Prostate gland (tissue), 2 donors: ENCODE measurements around the gene HOXB1.

ENCODE experiments used
- POLR2A ChIP-seq: fragments of 450-650 bp; IDR thresholded peaks from one replicate; pipeline ENCODE4 v1.6.1; 2016; ENCODE audit warnings: antibody characterized with exemption, mild to moderate bottlenecking
- POLR2AphosphoS5 ChIP-seq: sonication (generic); formaldehyde crosslinking; IDR thresholded peaks from one replicate; pipeline ENCODE4 v1.6.1; 2017; ENCODE audit warnings: antibody characterized with exemption
- TF ChIP-seq, protein P1 (sequence below), 4 experiments: fragments of 200-600 bp in 2 of 4; fragments of 450-650 bp in 2 of 4; sonication (generic) in 2 of 4; IDR thresholded peaks; 1 replicate in 3 of 4; 2 replicates in 1 of 4; pipeline ENCODE4 v1.5.1; 2016 to 2019; ENCODE audit warnings: antibody characterized with exemption in 4 of 4, mild to moderate bottlenecking in 2 of 4, moderate library complexity in 2 of 4

DNA sequence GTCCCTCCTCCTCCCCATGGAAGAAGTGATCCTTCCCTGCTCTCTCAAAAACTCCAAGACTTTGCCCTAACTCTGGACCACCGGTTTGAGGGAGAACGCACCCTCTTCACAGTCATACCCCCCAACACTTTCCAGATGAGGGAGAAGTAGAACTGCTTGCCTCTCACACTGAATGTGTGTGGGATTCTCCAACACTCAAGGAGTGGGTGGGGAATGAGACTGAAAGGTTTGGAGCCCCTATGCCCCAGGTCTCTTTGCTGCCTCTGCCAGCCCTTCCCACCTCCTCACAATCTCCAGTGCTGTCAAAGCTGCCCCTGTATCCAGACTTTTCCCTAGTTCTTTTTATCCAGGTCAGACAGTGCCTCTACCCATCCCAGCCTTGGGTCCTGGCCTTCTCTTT, 35.9 kb upstream of the HOXB1 start:
- TF ChIP-seq, protein P1, sequence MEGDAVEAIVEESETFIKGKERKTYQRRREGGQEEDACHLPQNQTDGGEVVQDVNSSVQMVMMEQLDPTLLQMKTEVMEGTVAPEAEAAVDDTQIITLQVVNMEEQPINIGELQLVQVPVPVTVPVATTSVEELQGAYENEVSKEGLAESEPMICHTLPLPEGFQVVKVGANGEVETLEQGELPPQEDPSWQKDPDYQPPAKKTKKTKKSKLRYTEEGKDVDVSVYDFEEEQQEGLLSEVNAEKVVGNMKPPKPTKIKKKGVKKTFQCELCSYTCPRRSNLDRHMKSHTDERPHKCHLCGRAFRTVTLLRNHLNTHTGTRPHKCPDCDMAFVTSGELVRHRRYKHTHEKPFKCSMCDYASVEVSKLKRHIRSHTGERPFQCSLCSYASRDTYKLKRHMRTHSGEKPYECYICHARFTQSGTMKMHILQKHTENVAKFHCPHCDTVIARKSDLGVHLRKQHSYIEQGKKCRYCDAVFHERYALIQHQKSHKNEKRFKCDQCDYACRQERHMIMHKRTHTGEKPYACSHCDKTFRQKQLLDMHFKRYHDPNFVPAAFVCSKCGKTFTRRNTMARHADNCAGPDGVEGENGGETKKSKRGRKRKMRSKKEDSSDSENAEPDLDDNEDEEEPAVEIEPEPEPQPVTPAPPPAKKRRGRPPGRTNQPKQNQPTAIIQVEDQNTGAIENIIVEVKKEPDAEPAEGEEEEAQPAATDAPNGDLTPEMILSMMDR (IDR thresholded peaks at IDR 0.05) = no peak
- TF ChIP-seq POLR2A (no peak), POLR2AphosphoS5 (no peak)
